ENCODE measurements around the gene EXD3. TPM values are rescaled to one million over a fixed set of nuclear protein-coding genes. Genes with fewer than 3 reads are reported as not detected.
"Not testable (repeated sequence)": the region's sequence is repeated elsewhere in the genome, so short reads cannot be mapped to it uniquely, and the experiment has no call there.

EXD3 gene
- total RNA-seq, 1 donor from 2014 or later = 18.7 TPM

DNA sequence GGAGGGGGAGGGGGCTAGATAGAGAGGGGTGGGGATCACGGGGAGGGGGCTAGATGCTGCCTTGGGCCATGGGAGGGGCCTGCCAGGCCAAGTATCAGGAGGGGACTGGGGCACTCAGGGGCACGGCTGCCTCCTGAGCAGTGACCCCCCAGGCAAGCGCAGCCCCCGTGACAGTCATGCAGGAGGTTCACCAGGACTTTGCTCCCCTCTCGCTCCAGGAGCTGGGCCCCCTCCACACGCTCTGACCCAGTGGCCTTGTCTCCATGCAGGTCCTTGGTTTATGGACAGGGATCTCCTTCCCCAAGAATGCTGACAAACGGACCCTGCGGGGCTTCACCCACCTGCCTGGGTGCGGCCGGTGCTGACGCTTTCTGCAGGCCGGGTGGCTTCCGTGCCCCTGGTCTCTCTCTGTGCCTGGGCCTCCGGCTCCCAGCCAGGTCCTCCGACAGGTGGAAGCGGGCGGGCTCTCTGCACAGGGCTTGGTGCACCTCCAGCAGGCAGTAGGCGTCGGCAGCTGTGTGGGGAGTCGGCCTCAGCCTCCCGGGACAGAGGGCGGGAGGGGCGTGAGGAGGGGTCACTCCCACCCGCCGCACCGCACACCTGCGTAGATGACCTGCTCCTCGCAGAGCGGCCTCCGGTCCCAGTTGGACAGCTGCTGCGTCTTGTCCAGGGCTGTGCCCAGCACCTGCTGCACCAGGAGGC is 74.0 kb downstream of the EXD3 start:
- no peak for DNase-seq (ENCODE audit: low read depth in 2 of 2)

DNA sequence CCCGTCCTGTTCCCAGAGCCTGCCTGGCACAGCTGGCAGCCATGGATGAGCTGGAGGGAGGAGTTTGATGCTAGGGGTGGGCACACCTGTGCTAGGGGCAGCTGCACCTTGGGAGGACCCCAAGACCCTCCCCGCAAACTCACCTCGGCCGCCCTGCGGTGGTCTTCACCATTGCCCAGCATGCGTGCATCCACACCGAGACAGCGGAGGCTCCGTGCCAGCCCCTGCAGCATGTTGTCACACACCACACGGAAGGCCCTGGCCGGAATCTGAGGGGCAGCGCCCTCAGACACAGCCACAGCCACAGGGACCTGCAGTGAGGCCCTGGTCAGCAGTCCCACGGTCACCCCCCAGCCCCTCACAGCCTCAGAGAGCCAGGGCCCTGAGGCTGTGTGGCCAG is 75.0 kb downstream of the EXD3 start:
- DNase-seq (ENCODE audit: low read depth in 2 of 2) = no peak

DNA sequence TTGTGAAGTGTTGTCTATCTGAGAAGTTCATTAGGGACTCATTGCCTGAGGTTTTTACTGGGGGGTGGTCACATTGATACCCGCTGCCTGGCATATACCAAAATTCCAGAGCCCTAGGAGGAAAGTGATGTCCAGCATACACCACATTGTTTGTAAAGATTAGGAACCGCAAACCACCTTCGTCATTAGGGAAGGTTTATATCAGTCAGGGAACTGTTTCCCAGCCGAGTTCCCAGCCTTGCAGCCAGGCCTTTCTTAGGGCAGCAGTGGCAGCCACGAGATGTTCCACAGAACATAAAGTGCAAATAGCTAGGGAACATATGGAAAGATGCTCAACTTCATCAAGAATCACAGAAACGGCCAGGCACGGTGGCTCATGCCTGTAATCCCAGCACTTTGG is 80.5 kb downstream of the EXD3 start:
- no peak for DNase-seq (ENCODE audit: low read depth in 2 of 2)

DNA sequence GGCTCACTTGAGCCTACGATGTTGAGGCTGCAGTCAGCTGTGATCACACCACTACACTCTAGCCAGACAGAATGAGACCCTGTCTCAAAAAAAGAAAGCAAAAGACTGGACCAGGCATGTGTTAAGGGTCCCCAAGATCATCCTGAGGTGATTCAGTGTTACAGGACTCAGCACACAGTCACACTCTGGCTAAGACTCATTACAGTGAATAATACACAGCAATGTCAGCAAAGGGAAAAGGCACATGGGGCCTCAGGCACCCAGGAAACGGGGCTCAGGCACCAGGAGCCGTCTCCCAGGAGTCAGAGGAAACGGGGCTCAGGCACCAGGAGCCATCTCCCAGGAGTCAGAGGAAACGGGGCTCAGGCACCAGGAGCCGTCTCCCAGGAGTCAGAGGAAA is 81.7 kb downstream of the EXD3 start:
- no peak for DNase-seq (ENCODE audit: low read depth in 2 of 2)

DNA sequence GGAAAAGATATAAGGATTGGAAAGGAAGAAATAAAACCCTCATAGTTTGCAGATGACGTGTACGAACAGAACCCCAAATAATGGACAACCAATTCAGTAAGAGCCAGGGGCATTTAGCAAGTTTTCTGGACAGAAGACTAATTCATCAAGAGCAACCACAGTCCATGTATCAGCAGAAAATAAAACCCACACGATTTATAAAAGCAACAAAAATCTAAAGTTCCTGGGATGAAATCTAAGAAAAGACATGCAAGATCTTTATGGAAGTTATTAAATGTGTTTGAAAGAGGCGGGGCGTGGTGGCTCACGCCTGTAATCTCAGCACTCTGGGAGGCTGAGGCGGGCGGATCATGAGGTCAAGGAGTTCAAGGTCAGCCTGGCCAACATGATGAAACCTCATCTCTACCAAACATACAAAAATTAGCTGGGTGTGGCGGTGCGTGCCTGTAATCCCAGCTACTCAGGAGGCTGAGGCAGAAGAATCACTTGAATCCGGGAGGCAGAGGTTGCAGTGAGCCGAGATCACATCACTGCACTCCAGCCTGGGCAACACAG is 83.0 kb downstream of the EXD3 start:
- not testable (repeated sequence) for DNase-seq (ENCODE audit: low read depth in 2 of 2)

DNA sequence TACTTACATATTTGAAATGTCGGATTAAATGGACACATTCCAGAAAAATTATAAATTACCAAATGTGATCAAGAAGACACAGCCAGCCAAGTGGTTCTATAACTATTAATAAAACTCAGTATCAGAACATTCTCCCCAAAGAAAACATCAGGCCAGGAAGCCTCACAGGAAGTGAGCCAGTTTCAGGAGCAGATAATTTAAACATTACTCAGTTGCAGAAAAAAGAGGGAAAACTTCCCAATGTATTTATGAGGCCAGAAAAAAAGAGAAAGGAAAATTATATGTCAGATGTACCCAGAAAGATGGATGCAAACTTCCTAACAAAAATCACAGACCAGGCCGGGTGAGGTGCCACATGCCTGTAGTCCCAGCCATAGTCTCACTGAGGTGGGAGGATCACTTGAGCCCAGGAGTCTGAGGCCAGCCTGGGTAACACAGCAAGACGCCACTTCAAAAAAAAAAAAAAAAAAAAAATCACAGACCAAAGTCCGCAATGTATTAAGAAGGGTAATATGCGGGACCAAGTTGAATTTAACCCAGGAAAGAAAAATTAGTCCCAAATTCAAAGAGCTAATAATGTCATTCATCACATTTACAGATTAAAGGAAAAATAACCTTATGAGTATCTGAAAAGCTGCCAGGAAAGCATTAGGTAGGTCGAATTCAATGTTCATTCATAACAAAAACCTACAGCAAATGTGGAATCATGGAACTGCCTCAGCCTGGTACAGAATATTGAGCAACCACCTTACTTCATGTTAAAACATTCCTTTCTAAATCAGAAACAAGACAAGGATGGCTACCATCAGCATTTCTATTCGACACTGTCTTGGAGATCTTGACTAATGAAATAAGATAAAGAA is 83.7 kb downstream of the EXD3 start:
- DNase-seq (ENCODE audit: low read depth in 2 of 2) = peak; percentile 66 to 80

DNA sequence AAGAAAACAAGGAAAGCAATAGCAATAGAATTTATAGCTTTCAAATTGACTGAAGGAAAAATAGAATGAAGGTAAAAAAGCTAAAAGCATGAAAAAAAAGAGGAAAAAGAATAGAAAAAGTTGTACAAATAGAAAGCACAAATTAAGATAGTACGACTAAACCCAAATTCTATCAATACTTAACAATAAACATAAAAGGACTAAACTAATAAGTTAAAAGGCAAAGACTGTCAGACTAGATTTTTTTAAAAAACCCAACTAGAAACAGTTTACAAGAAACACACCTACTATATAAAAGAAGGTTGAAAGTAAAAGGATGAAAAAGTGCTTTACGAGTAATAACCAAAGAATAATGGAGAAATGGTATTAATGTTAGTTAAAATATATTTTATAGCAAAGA is 86.2 kb downstream of the EXD3 start:
- DNase-seq (ENCODE audit: low read depth in 2 of 2) = no peak

DNA sequence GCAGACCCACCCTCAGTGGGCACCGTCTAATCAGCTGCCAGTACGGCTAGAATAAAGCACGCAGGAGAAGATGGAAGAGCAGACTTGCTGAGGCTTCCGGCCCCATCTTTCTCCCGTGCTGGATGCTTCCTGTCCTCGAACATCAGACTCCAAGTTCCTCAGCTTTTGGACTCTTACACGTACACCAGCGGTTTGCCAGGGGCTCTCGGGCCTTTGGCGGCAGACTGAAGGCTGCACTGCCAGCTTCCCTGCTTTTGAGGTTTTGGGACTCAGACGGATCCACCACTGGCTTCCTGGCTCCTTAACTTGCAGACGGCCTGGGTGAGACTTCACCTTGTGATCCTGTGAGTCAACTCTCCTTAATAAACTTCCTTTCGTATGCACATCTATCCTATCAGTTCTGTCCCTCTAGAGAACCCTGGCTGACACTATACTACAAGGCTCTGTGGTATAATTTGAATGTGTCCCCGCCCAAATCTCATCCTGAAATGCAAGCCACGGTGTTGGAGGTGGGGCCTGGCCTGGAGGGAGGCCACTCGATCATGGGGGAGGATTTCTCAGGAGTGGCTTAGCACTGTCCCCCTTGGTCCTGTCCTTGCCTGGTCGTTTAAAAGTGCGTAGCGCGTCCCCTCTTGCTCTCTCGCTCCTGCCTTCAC is 89.8 kb downstream of the EXD3 start:
- peak in 1 of 2 donors; percentile 74 for DNase-seq (ENCODE audit: low read depth in 2 of 2)

DNA sequence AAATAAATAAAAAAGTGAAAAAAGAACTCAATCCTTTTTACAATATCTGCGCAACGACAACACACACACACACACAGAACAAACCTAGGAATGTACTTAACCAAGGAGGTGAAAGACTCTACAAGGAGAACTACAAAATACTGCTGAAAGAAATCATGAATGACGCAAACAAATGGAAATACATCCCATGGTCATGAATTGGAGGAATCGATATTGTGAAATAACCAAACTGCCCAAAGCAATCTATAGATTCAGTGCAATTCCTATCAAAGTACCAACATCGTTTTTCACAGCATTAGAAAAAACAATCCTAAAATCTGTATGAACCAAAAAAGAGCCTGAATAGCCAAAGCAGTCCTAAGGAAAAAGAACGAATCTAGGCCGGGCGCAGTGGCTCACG is 91.0 kb downstream of the EXD3 start:
- no peak for DNase-seq (ENCODE audit: low read depth in 2 of 2)

DNA sequence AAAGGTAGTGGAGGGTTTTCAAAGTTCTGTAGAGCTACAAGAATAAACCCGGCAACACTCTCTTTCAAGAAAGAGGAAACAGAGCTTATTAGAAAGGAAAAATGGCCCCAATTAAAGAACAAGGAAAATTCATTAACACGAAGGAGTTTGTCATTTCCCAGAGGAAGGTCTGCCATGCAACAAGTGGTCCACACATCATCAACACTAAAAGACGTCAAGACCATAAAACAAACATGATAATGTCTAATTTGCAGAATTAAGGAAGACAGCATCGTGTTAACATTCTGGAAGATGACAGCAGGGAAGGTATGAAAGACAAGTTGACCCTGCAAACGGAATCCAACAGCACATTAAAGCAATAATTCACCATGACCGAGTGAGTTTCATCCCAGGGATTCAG is 92.3 kb downstream of the EXD3 start:
- DNase-seq (ENCODE audit: low read depth in 2 of 2) = no peak

DNA sequence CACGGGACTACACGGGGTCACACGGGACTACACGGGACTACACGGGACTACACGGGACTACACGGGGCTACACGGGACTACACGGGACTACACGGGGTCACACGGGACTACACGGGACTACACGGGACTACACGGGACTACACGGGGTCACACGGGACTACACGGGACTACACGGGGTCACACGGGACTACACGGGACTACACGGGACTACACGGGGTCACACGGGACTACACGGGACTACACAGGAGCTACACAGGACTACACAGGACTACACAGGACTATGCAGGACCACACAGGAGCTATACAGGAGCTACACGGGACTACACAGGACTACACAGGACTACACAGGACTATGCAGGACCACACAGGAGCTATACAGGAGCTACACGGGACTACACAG is 93.4 kb downstream of the EXD3 start:
- DNase-seq (ENCODE audit: low read depth in 2 of 2) = not testable (repeated sequence)

DNA sequence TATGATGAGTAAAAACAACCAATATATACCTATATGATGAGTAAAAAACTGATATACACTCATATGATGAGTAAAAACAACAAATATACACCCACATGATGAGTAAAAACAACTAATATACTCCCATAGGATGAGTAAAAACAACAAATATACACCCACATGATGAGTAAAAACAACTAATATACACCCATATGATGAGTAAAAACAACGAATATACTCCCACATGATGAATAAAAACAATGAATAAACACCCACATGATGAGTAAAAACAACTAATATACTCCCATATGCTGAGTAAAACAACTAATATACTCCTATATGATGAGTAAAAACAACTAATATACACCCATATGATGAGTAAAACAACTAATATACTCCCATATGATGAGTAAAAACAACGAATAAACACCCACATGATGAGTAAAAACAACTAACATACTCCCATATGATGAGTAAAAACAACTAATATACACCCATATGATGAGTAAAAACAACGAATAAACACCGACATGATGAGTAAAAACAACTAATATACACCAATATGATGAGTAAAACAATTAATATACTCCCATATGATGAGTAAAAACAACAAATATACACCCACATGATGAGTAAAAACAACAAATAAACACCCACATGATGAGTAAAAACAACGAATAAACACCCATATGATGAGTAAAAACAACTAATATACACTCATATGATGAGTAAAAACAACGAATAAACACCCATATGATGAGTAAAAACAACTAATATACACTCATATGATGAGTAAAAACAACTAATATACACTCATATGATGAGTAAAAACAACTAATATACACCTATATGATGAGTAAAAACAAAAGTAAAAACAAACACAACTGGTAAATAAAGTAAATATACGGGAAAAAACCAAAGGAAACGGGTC is 95.1 kb downstream of the EXD3 start:
- not testable (repeated sequence) for DNase-seq (ENCODE audit: low read depth in 2 of 2)

DNA sequence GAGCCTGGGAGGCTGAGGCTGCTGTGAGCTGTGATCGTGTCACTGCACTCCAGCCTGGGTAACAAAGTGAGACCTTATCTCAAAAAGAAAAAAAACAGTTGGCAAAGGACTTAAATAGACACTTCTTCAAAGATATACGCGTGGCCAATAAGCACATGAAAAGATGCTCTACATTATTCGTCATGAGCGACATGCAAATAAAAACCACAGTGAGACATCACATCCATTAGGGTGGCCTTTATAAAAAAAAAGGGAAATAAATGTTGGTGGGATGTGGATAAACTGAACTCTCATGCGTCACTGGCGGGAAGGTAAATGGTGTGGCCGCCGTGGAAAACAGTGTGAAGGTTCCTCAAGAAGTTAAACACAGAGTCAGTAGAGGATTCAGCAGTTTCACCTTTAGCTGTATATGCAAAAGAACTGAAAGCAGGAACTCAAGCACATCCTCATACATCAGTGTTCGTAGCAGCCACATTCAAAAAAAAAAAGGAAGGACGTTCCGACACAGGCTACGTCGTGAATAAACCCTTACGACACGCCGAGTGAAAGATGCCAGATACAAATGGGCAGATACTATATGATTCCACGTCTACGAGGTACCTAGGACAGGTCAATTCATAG is 96.4 kb downstream of the EXD3 start:
- no peak for DNase-seq (ENCODE audit: low read depth in 2 of 2)

DNA sequence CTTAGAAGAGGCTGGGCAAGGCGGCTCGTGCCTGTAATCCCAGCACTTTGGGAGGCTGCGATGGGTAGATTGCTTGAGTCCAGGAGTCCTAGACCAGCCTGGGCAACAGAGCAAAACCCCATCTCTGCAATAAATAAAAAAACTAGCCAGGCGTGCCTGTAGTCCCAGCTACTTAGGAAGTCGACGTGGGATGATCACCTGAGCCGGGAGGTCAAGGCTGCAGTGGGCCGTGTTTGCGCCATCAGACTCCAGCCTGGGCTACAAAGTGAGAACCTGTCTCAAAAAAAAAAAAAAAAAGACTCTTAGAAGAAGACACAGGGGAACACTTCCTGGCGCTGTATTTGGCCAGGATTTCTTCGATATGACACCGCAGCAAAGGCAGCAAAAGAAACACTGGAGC is 97.2 kb downstream of the EXD3 start:
- DNase-seq (ENCODE audit: low read depth in 2 of 2) = no peak

DNA sequence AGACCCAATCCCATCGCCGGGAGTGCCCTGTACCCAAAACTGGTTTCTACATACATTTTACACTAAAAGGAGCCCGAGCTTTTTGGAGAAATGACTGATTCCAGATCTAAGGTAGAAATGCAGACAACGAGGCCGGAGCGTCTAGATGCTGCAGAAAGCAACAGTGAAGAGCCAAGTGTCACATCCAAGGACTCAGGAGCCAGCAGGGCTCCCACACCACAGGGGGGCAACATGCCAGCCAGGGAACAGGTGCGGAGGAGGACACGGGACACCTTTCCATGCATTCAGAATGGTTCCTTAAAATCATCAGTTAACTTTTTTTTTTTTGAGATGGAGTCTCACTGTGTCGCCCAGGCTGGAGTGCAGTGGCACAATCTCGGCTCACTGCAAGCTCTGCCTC is 97.8 kb downstream of the EXD3 start:
- no peak for DNase-seq (ENCODE audit: low read depth in 2 of 2)

DNA sequence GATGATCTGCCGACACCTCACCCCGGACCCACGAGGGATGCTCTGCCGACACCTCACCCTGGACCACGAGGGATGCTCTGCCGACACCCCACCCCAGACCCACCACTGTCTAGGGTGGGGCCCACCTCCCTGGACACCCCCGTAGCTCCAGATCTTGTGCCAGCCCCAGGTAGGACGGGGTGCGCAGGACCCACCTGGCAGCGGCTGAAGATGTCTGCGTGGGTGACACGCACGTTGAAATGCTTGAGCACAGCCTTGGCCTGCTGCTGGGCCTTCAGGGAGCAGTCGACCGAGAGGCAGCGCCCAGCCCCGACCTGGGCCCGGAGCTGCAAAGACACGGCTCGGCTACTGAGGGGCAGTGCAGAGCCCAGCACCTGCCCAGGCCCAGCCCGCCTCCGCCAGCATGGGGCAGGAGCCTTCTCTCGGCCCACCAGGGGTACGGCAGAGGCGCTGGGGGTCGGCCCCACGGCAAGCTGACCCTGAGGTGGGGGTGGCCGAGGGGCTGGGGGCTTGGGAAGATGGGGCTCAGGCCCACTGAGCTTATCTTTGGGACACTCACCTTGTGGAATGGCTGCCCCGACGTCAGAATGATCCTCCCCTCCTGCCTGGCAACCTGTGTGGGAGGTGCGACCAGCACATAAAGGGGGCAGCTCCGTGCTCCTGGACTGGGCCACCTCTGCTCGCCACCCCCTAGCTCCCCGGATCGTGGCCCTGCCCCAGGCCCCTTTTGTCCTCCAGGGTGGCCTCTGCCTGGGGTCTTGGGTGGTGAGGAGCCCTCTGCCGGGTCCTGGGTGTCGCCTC is 99.2 kb downstream of the EXD3 start:
- DNase-seq (ENCODE audit: low read depth in 2 of 2) = no peak

DNA sequence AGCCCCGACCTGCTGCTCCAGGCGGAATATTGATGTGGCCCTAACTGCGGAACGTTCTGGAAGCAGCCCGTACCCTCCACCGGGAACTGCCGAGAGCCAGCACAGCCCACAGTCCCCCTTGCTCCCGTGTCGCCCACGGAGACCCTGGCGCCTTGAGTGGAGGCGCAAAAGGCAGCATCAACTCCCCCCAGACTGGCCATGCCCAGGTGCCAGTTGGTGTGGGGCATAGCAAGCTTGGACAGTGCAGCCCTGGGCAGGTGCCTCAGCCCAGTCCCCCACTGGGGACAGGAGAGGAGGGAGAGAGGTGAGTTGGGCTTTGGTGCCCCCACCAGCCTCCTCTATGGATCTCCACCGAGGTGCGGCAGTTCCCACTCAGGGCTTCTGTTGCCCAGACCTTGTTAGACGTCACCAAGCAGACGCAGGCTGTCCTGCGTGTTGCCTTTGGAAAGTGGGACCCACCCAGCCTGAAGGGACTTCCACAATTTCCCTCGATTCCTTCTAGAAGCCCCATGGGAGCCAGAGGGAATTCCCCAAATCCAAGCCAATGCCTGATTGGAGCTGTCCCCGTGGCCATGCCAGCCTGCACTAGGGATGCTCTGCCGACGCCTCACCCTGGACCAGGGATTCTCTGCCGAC is 101.1 kb downstream of the EXD3 start:
- no peak for DNase-seq (ENCODE audit: low read depth in 2 of 2)

DNA sequence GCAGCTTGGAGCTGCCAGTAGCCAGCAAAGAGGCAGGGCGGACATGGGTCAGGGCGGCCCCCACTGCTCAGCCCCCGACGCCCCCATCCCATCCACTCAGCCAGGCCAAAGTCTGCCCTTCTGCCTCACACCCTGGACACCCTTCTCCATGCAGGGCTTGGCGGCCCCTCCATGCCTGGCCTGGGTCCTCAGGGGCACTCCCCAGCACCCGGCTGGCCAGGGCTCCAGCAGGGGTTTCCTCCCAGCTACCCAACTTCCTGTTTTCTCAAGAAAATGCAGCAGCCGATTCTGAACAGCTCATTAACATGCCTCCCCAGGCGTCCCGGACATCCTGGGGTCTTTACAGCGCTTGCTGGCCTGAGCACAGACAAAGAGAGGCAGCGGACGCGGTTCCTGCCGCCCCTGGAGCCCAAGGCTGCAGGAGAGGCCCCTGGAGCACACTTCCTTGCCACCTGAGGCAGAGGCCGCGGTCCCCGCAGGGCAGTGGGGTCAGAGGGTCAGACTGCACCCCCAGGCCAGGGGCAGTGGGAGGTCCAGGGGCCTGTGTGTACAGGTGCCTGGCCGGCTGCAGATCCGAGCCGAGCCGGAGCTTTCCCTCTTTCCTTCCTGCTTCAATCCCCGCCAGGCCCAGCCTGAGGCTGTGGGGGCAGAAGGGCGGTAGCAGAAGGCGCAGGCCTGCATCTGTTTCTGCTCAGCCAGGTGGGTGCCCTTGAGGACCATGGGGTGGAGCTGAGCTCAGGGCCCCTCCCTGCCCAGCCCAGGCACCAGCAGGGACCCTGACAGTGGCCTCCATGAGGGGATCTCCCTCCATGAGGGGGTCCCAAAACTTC is 102.2 kb downstream of the EXD3 start:
- peak; percentile 52 to 89 for DNase-seq (ENCODE audit: low read depth in 2 of 2)
